COLO829 (cell line): ENCODE data around the gene MYO18B.

ENCODE experiments used
- DNase-seq: peaks from one replicate; pipeline ENCODE4 v3.0.0; 2012; ENCODE audit warnings: low spot score

The MYO18B gene

GRCh38 chr22:25908212-25908611, 166.2 kb downstream of the MYO18B start:
- no peak for DNase-seq

- no peak for DNase-seq
Measured at GRCh38 chr22:25908755-25909154, 166.8 kb downstream of the MYO18B start.

- no peak for DNase-seq
Measured at GRCh38 chr22:25909614-25910387, 167.8 kb downstream of the MYO18B start.

- DNase-seq: no peak
Measured at GRCh38 chr22:25911243-25911972, 169.4 kb downstream of the MYO18B start.

- no peak for DNase-seq
Measured at GRCh38 chr22:25919452-25919851, 177.5 kb downstream of the MYO18B start.

GRCh38 chr22:25922141-25922540, 180.2 kb downstream of the MYO18B start:
- no peak for DNase-seq

- peak; percentile 28 for DNase-seq
Measured at GRCh38 chr22:25923914-25924313, 181.9 kb downstream of the MYO18B start.

- no peak for DNase-seq
Measured at GRCh38 chr22:25928038-25928437, 186.1 kb downstream of the MYO18B start.

GRCh38 chr22:25929321-25929878, 187.4 kb downstream of the MYO18B start:
- no peak for DNase-seq

- DNase-seq: no peak
Measured at GRCh38 chr22:25930083-25930482, 188.1 kb downstream of the MYO18B start.

- no peak for DNase-seq
Measured at GRCh38 chr22:25930788-25931310, 188.9 kb downstream of the MYO18B start.

- DNase-seq: no peak
Measured at GRCh38 chr22:25933158-25933788, 191.3 kb downstream of the MYO18B start.

- DNase-seq: no peak
Measured at GRCh38 chr22:25935266-25936058, 193.5 kb downstream of the MYO18B start.

- DNase-seq: no peak
Measured at GRCh38 chr22:25938151-25938550, 196.2 kb downstream of the MYO18B start.

GRCh38 chr22:25939384-25939783, 197.4 kb downstream of the MYO18B start:
- no peak for DNase-seq

GRCh38 chr22:25940479-25940878, 198.5 kb downstream of the MYO18B start:
- DNase-seq: no peak

- no peak for DNase-seq
Measured at GRCh38 chr22:25941365-25941960, 199.5 kb downstream of the MYO18B start.

GRCh38 chr22:25942115-25942855, 200.3 kb downstream of the MYO18B start:
- DNase-seq: no peak

- no peak for DNase-seq
Measured at GRCh38 chr22:25942856-25943411, 200.9 kb downstream of the MYO18B start.

GRCh38 chr22:25950111-25950510, 208.1 kb downstream of the MYO18B start:
- DNase-seq: no peak
